ENCODE results near the gene ZSCAN29.
"Not testable (repeated sequence)": the region's sequence is repeated elsewhere in the genome, so short reads cannot be mapped to it uniquely, and the experiment has no call there.

The ZSCAN29 gene

GRCh38 chr15:43402255-43402654 lies 31.4 kb upstream of the ZSCAN29 start:
- H4K20me1 ChIP-seq: 0 out of 2 replicates have a peak, but pooled peaks cover 3% of the 10 kb centered on the region
- H3K9me3 ChIP-seq: no peaks in the 10 kb centered on the region
- no peaks in the 10 kb centered on the region for H3K27me3 ChIP-seq
- H3K27ac ChIP-seq: no peak overlapping the region
- H3K4me2 ChIP-seq: no peak overlapping the region
- no peak overlapping the region for H3K9ac ChIP-seq
- no peak overlapping the region for H3K4me3 ChIP-seq
- no peak for TF ChIP-seq Cebpa-rat (IDR thresholded peaks at IDR 0.05)
- H3K36me3 ChIP-seq: peaks cover 100% of the 10 kb centered on the region
- H3K4me1 ChIP-seq: no peaks in the 10 kb centered on the region

- not testable (repeated sequence) for H3K4me3 ChIP-seq, H3K9me3 ChIP-seq, H3K9ac ChIP-seq, H3K4me1 ChIP-seq, H3K27ac ChIP-seq, H3K27me3 ChIP-seq, H3K4me2 ChIP-seq
- H3K36me3 ChIP-seq: peaks cover 86% of the 10 kb centered on the region
- peaks cover 19% of the 10 kb centered on the region; the same call in 1 of the 2 replicates for H4K20me1 ChIP-seq
Measured at GRCh38 chr15:43393592-43393991, 22.7 kb upstream of the ZSCAN29 start.

- H3K27ac ChIP-seq: no peak overlapping the region
- H3K9ac ChIP-seq: no peak overlapping the region
- TF ChIP-seq Cebpa-rat (IDR thresholded peaks at IDR 0.05): no peak
- no peak overlapping the region for H3K4me2 ChIP-seq
- H3K36me3 ChIP-seq: peaks cover 84% of the 10 kb centered on the region
- no peak overlapping the region for H3K4me3 ChIP-seq
- no peaks in the 10 kb centered on the region for H3K27me3 ChIP-seq
- H3K4me1 ChIP-seq: no peaks in the 10 kb centered on the region
- H3K9me3 ChIP-seq: no peaks in the 10 kb centered on the region
- peaks cover 14% of the 10 kb centered on the region; the same call in 1 of the 2 replicates for H4K20me1 ChIP-seq
Measured at GRCh38 chr15:43390723-43391122, 19.9 kb upstream of the ZSCAN29 start.

- H3K27me3 ChIP-seq: no peaks in the 10 kb centered on the region
- H3K27ac ChIP-seq: no peak overlapping the region
- no peak for TF ChIP-seq Cebpa-rat (IDR thresholded peaks at IDR 0.05)
- H4K20me1 ChIP-seq: no peaks in the 10 kb centered on the region
- H3K36me3 ChIP-seq: peaks cover 96% of the 10 kb centered on the region
- H3K9ac ChIP-seq: no peak overlapping the region
- no peaks in the 10 kb centered on the region for H3K4me1 ChIP-seq
- H3K4me3 ChIP-seq: no peak overlapping the region
- no peak overlapping the region for H3K4me2 ChIP-seq
- H3K9me3 ChIP-seq: no peaks in the 10 kb centered on the region
Measured at GRCh38 chr15:43383070-43383469, 12.2 kb upstream of the ZSCAN29 start.

GRCh38 chr15:43382310-43382709 lies 11.5 kb upstream of the ZSCAN29 start:
- Histone ChIP-seq H3K27ac (no peak overlapping the region), H3K4me2 (no peak overlapping the region), H3K4me3 (no peak overlapping the region), H3K4me1 (no peaks in the 10 kb centered on the region), H3K36me3 (peaks cover 96% of the 10 kb centered on the region), H4K20me1 (no peaks in the 10 kb centered on the region), H3K9ac (no peak overlapping the region), H3K27me3 (no peaks in the 10 kb centered on the region), H3K9me3 (no peaks in the 10 kb centered on the region)
- TF ChIP-seq Cebpa-rat (IDR thresholded peaks at IDR 0.05): no peak

- Histone ChIP-seq H3K9me3 (peaks cover 3% of the 10 kb centered on the region; the same call in 1 of the 2 replicates), H3K9ac (no peak overlapping the region), H3K4me3 (no peak overlapping the region), H3K27ac (no peak overlapping the region), H3K4me1 (peaks cover 8% of the 10 kb centered on the region), H4K20me1 (peaks cover 12% of the 10 kb centered on the region; the same call in 1 of the 2 replicates), H3K27me3 (no peaks in the 10 kb centered on the region), H3K4me2 (no peak overlapping the region), H3K36me3 (peaks cover 91% of the 10 kb centered on the region)
- TF ChIP-seq Cebpa-rat (IDR thresholded peaks at IDR 0.05): no peak
Measured at GRCh38 chr15:43378601-43379000, 7.8 kb upstream of the ZSCAN29 start.

GRCh38 chr15:43376017-43376705 lies 5.3 kb upstream of the ZSCAN29 start:
- no peak for TF ChIP-seq Cebpa-rat (IDR thresholded peaks at IDR 0.05)
- H3K9ac ChIP-seq: no peak overlapping the region
- no peaks in the 10 kb centered on the region for H3K27me3 ChIP-seq
- no peak overlapping the region for H3K27ac ChIP-seq
- peaks cover 25% of the 10 kb centered on the region for H3K4me1 ChIP-seq
- peaks cover 12% of the 10 kb centered on the region; the same call in 1 of the 2 replicates for H4K20me1 ChIP-seq
- H3K36me3 ChIP-seq: peaks cover 70% of the 10 kb centered on the region
- peak overlapping the region; percentile 39 for H3K4me2 ChIP-seq
- peaks cover 3% of the 10 kb centered on the region; the same call in 1 of the 2 replicates for H3K9me3 ChIP-seq
- no peak overlapping the region for H3K4me3 ChIP-seq

- H3K4me1 ChIP-seq: peaks cover 35% of the 10 kb centered on the region
- H3K9me3 ChIP-seq: peaks cover 41% of the 10 kb centered on the region
- peak overlapping the region; percentile 94 for H3K27ac ChIP-seq
- peak overlapping the region; percentile 84 for H3K4me3 ChIP-seq
- peaks cover 57% of the 10 kb centered on the region for H3K36me3 ChIP-seq
- TF ChIP-seq Cebpa-rat (IDR thresholded peaks at IDR 0.05): no peak
- H3K9ac ChIP-seq: peak overlapping the region; percentile 94
- peaks cover 12% of the 10 kb centered on the region; the same call in 1 of the 2 replicates for H4K20me1 ChIP-seq
- H3K27me3 ChIP-seq: no peaks in the 10 kb centered on the region
- H3K4me2 ChIP-seq: peak overlapping the region; percentile 87
Measured at GRCh38 chr15:43370310-43370974, 401 bp downstream of the ZSCAN29 start.

GRCh38 chr15:43361313-43361903 lies 9.4 kb downstream of the ZSCAN29 start:
- H3K27ac ChIP-seq: no peak overlapping the region
- no peak overlapping the region for H3K4me2 ChIP-seq
- H3K4me1 ChIP-seq: no peaks in the 10 kb centered on the region; the same call in 1 of the 2 replicates
- H3K4me3 ChIP-seq: peak overlapping the region; percentile 39
- H3K36me3 ChIP-seq: peaks cover 100% of the 10 kb centered on the region
- H3K9me3 ChIP-seq: peaks cover 97% of the 10 kb centered on the region
- no peak overlapping the region for H3K9ac ChIP-seq
- no peaks in the 10 kb centered on the region for H4K20me1 ChIP-seq
- no peak for TF ChIP-seq Cebpa-rat (IDR thresholded peaks at IDR 0.05)
- H3K27me3 ChIP-seq: no peaks in the 10 kb centered on the region

- Histone ChIP-seq H4K20me1 (no peaks in the 10 kb centered on the region), H3K4me1 (no peaks in the 10 kb centered on the region; the same call in 1 of the 2 replicates), H3K9me3 (peaks cover 91% of the 10 kb centered on the region), H3K27ac (no peak overlapping the region), H3K36me3 (peaks cover 96% of the 10 kb centered on the region), H3K4me2 (no peak overlapping the region), H3K9ac (no peak overlapping the region), H3K27me3 (no peaks in the 10 kb centered on the region), H3K4me3 (peak overlapping the region; percentile 39)
- TF ChIP-seq Cebpa-rat (IDR thresholded peaks at IDR 0.05): no peak
Measured at GRCh38 chr15:43360821-43361220, 10.0 kb downstream of the ZSCAN29 start.

All from BLaER1 (cell line).